ENCODE measurements around the gene DNASE1L1.

DNASE1L1 gene

DNA sequence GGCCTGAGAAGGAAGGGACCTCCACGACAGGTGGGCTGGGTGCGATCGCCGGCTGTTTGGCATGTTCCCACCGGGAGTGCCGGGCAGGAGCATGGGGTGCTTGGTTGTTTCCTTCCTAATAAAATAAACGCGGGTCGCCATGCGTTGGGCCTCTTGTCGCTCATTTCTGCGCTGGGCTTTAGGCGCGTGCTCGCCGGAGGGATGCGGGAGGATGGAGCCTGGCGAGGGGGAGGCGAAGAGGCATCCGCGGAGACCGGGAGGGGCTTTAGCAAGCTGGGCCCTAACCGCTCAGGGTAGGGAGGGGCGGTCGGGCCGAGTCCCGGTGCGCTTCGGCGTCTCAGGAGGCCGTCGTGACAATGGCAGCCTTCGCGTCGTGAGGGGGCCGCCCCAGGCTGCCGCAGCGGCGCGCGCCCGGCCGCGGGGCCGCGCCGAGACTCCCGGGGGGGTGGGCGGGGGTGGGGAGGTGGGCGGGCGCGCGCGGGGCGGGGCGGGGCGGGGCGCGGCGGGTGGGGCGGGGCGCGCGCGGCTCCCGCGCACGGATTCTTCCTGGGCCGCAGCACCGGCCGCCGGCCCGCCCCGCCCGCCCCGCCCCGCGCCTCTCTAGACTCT lies 27.4 kb upstream of the DNASE1L1 start:
- peak; percentile 44 for DNase-seq

DNA sequence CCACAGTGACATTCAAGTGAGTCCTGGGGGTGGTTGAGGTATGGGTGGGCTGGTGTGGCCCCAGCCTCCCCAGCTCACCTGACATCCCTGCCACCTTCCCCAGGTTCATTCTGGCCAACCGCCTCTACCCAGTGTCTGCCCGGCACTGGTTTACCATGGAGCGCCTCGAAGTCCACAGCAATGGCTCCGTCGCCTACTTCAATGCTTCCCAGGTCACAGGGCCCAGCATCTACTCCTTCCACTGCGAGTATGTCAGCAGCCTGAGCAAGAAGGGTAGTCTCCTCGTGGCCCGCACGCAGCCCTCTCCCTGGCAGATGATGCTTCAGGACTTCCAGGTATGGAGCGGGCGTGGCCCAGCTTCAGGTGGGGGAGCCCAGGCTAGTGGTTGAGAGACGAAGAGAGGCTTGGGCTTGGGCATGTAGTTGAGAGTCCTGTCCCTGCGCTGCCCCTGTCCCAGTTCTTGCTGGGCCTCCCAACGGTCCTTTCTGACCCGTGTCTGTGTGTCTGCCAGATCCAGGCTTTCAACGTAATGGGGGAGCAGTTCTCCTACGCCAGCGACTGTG lies 26.2 kb upstream of the DNASE1L1 start:
- DNase-seq, result no peak

DNA sequence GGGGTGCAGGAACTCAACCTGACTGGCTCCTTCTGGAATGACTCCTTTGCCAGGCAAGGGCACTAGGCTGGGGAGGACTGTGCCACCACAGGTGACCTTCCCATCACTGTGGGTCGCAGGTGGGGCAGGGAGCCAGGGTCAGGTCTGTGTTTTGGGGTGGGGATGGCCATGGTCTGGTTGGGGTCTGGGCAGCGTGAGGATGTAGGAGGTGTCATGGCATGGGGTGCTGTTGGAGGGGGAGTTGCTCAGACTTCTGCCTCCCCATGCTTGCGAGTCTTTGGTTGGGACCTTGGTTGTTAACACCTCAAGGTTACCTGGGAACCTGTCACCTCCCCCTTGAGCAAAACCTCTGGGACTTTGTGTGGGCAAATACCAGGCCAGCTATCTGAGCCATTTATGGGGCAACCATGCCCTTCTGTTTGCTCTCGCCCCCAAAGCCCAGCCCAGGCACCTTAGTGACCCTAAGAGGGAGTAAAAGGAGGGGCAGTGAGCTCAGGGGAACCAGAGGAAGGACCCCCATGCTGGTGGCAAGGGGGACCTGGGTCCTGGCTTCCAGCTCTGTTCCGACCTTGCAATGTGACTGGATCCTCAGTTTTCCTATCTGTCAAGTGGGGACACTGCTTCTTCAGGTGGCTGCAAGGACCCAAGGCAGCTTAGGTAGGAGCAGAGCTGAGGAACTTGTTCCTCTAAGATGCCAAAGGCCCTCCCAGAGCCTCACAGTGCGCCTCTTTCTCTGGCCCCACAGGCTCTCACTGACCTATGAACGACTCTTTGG lies 25.5 kb upstream of the DNASE1L1 start:
- no peak for DNase-seq

DNA sequence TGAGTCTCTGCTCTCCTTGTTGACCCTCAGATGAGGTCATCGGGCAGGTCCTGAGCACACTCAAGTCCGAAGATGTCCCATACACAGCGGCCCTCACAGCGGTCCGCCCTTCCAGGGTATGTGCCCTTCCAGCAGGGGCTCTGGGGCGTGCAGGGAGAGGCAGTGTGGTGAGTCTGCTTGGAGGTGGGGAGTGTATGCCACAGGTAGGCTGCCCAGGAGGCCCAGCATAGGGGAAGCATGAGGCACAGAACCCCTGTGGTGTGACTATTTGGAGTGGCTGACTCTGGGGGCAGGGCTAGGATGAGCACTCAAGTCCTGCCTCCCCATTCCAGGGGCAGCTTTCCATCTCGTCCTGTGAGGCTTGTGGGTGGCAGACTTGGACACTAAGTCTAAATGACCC lies 24.6 kb upstream of the DNASE1L1 start:
- no peak for DNase-seq

DNA sequence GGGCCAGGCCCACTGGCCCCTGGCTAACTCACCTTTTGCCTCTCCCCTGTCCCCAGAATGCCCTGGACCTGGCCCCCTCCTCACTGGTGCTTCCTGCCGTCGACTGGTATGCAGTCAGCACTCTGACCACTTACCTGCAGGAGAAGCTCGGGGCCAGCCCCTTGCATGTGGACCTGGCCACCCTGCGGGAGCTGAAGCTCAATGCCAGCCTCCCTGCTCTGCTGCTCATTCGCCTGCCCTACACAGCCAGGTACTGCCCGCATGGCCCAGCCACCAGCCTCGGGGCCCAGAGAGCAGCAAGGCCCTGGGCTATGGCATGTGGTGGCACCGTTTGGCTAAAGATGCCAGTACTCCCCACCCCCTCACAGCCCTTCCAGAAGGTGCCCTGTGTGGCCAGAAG lies 23.2 kb upstream of the DNASE1L1 start:
- DNase-seq, result no peak

DNA sequence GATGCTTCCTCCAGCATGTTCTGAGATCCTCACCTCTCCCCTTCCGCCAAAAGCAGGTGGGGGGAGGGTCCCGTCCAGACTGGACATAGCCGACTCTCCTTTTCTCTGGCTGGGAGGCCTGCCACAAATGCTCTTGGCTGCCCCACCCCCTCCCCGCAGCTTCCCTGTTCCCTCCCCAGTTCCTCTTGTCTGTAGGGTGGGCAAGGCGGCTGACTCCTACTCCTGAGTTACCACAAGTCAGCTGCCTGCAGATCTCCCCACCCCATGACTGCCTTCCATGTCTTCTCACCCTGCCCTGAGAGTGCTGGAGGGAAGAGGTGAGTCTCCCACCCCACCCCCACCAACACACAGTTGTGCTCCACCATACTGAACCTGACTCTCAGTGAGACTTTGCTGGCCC lies 22.3 kb upstream of the DNASE1L1 start:
- no peak for DNase-seq

DNA sequence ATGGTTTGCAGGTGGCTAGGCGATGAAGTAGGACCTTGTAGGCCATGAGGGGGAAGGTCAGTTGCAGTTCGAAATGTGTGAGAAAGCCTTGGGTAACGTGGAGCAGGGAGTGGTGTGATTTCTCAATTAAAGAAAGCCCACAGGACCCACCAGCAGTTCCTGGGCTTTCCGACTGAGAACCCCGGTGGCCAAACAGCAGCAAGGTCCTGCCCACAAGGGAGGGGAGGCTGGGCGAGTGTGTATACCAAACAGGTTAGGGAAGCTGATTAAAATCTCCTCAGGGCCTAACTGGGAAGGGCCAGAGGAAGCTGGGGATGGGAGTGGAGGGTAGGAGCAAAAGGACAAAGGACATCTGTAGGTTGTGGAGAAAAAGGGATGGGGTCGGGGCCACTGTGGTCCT lies 21.9 kb upstream of the DNASE1L1 start:
- DNase-seq, result no peak

- no peak for DNase-seq
Observed at GRCh38 chrX:154430479-154430878, 21.4 kb upstream of the DNASE1L1 start.

GRCh38 chrX:154429711-154430110 lies 20.7 kb upstream of the DNASE1L1 start:
- no peak for DNase-seq

- peak; percentile 95 for DNase-seq
Observed at GRCh38 chrX:154428176-154429171, 19.4 kb upstream of the DNASE1L1 start, which contains the start of gene ATP6AP1. TSS of gene ATP6AP1 (plus strand) at chrX:154428677. CDS start at chrX:154428693, 16 bp downstream.

- DNase-seq, result no peak
Observed at GRCh38 chrX:154426916-154427770, 18.1 kb upstream of the DNASE1L1 start.

GRCh38 chrX:154420402-154420756 lies 11.3 kb upstream of the DNASE1L1 start:
- no peak for DNase-seq

- no peak for DNase-seq
Observed at GRCh38 chrX:154419688-154420401, 10.8 kb upstream of the DNASE1L1 start.

GRCh38 chrX:154419189-154419588 lies 10.1 kb upstream of the DNASE1L1 start:
- DNase-seq, result no peak

DNA sequence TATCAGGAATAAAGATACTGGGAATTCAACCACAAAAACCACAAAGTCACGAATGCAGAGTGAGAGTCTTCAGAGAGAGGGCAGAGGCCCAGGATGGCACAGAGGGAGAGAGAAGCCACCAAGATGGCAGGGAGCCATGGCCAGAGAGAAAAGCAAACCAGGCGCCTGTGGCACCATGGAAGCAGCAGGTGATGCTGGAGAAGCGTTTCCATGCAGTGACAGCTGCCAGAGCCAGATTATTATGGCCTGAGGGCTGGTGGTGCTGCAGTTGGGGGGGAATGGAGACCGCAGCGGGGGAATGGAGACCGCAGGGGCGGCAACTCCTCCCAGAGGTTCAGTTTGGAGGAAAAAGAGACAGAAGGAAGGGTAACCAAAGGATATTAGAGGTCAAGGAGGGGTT lies 8.1 kb upstream of the DNASE1L1 start:
- no peak for DNase-seq

GRCh38 chrX:154413142-154413541 lies 4.1 kb upstream of the DNASE1L1 start:
- DNase-seq, result no peak

DNA sequence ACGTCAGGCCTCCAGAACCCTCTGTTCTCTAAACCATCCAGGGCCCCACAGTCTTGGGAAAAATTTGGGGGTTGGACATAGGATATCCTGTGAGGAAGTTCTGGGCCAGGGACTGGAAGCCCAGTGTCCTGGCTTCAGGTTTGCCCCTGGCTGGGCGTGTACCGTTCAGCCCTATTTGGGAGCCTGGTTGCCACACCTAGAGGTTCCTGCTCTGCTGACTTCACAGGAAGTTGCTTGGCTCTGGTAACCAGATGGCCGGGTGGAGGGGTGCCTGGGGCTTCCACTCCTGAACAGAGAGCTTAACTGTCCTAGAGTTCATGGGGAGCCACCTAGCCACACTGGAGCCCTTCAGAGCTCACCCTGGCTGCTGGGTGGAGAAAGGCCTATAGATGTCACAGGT lies 3.4 kb upstream of the DNASE1L1 start:
- DNase-seq, result no peak

DNA sequence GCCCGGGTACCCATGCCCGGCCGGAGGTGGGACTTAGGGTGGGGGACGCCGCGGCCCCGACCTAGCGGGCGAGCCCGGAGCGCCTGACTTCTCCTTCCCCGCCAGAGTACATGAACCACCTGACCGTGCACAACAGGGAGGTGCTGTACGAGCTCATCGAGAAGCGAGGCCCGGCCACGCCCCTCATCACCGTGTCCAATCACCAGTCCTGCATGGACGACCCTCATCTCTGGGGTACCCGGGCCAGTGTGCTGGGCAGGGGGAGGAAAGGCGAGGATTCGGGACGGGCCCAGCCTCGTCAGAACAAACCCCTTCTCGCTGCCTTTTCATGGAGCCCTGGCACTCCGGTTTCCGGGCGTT lies 2.9 kb upstream of the DNASE1L1 start:
- DNase-seq, result peak; percentile 74

DNA sequence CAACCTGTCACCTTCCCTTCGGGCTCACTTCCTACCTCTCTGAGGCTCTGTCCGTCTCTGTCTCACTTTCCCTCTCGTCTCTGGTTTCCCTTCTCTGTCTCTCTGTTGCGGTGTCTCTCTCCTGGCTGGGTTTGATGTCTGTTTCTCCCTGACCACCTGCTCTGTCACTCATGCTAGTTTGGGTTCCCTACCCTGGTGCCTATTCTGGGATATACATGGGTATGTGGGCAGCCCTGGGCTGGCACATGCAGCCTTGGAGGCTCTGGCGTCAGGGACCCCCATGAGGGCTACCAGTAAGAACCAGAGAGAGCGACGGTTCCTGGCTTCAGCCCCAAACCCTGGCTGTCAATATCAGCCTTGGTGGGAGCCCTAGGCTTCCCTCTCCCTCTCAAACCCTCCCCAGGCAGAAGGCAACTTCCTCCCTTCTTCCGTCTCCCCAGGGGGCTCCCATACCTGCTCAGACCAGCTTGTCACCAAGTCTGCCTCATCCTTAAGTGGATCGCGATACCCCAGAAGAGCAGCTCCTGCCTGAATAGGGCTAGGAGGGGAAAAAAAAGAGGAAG lies 314 bp downstream of the DNASE1L1 start:
- DNase-seq, result no peak

- no peak for DNase-seq
Observed at GRCh38 chrX:154404625-154405192, 4.3 kb downstream of the DNASE1L1 start.

- DNase-seq, result no peak
Observed at GRCh38 chrX:154403858-154404257, 5.2 kb downstream of the DNASE1L1 start.

Data from femur (tissue), 1 donor.